Hypothalamus (tissue), 51 donors: ENCODE measurements around the gene ZNF761.
"Not testable (repeated sequence)": the region's sequence is repeated elsewhere in the genome, so short reads cannot be mapped to it uniquely, and the experiment has no call there.

ENCODE experiments used
- DNase-seq, 51 donors: peaks; one replicate each; lab custom pipeline; 2025; lab: John Stamatoyannopoulos, UW

The ZNF761 gene

GRCh38 chr19:53447196-53447595 lies 15.4 kb downstream of the ZNF761 start:
- DNase-seq, result not testable (repeated sequence)

- DNase-seq, result no peak
These were observed 24.0 kb downstream of the ZNF761 start for GRCh38 chr19:53455828-53456227.

GRCh38 chr19:53460131-53460721 lies 28.4 kb downstream of the ZNF761 start:
- DNase-seq, result not testable (repeated sequence)

GRCh38 chr19:53461866-53462265 lies 30.1 kb downstream of the ZNF761 start:
- no peak for DNase-seq

GRCh38 chr19:53462861-53463260 lies 31.1 kb downstream of the ZNF761 start:
- DNase-seq, result peak in 1 of 51 donors; percentile 28

GRCh38 chr19:53463263-53463662 lies 31.5 kb downstream of the ZNF761 start:
- peak; percentile 1 to 96 (median 75) for DNase-seq

- peak in 9 of 51 donors; percentile 1 to 51 (median 17) for DNase-seq
These were observed 35.1 kb downstream of the ZNF761 start for GRCh38 chr19:53466726-53467484.

- DNase-seq, result peak; percentile 2 to 99 (median 87)
These were observed 35.9 kb downstream of the ZNF761 start, which contains the start of gene ZNF813 for GRCh38 chr19:53467485-53468262. Gene ZNF813 (plus strand): TSS chr19:53467733. CDS start chr19:53483823, 16,090 bp downstream.

- not testable (repeated sequence) for DNase-seq
These were observed 36.8 kb downstream of the ZNF761 start for GRCh38 chr19:53468628-53469027.

- no peak for DNase-seq
These were observed 40.1 kb downstream of the ZNF761 start for GRCh38 chr19:53471916-53472315.

GRCh38 chr19:53474832-53475231 lies 43.0 kb downstream of the ZNF761 start:
- DNase-seq, result not testable (repeated sequence)

GRCh38 chr19:53475470-53475869 lies 43.7 kb downstream of the ZNF761 start:
- DNase-seq, result not testable (repeated sequence)

GRCh38 chr19:53483751-53484150 lies 52.0 kb downstream of the ZNF761 start:
- DNase-seq, result not testable (repeated sequence)

- no peak for DNase-seq
These were observed 53.5 kb downstream of the ZNF761 start for GRCh38 chr19:53485046-53486004.

- DNase-seq, result no peak
These were observed 60.4 kb downstream of the ZNF761 start for GRCh38 chr19:53492153-53492552.

- not testable (repeated sequence) for DNase-seq
These were observed 65.7 kb downstream of the ZNF761 start for GRCh38 chr19:53497311-53498023.

- not testable (repeated sequence) for DNase-seq
These were observed 66.2 kb downstream of the ZNF761 start for GRCh38 chr19:53498024-53498395.

- DNase-seq, result not testable (repeated sequence)
These were observed 71.4 kb downstream of the ZNF761 start for GRCh38 chr19:53503151-53503550.

GRCh38 chr19:53503671-53504364 lies 72.0 kb downstream of the ZNF761 start:
- peak in 6 of 51 donors; percentile 1 to 19 (median 6) for DNase-seq
